Nephron (organoid): Measurements from ENCODE around the gene THG1L.
"Not testable (repeated sequence)": the region's sequence is repeated elsewhere in the genome, so short reads cannot be mapped to it uniquely, and the experiment has no call there.

ENCODE experiments used
- H3K27ac Mint-ChIP-seq, 3 experiments: 2 replicates each; pipeline ENCODE4 v1.8.0; 2020; ENCODE audit warnings: mixed read lengths in 3 of 3, mild to moderate bottlenecking in 2 of 3, moderate library complexity in 1 of 3
- H3K27me3 Mint-ChIP-seq: 2 replicates; pipeline ENCODE4 v1.8.0; 2021; ENCODE audit warnings: low read depth, mild to moderate bottlenecking, moderate library complexity, mixed read lengths
- H3K36me3 Mint-ChIP-seq: 2 replicates; pipeline ENCODE4 v1.8.0; 2020; ENCODE audit warnings: low read depth, mixed read lengths
- H3K4me1 Mint-ChIP-seq: 2 replicates; pipeline ENCODE4 v1.8.0; 2020; ENCODE audit warnings: mixed read lengths
- H3K4me3 Mint-ChIP-seq, 3 experiments: 2 replicates each; pipeline ENCODE4 v1.8.0; 2020; ENCODE audit warnings: mild to moderate bottlenecking in 3 of 3, mixed read lengths in 3 of 3, moderate library complexity in 2 of 3
- H3K9me3 Mint-ChIP-seq: 2 replicates; pipeline ENCODE4 v1.8.0; 2020; ENCODE audit warnings: mixed read lengths
- TF ChIP-seq, protein P1 (sequence below), 3 experiments: fragments of 200-600 bp; sonication (generic); IDR thresholded peaks; one replicate each; pipeline ENCODE4 v1.5.0; 2021; ENCODE audit warnings: antibody characterized with exemption in 3 of 3; ENCODE audit not compliant: unreplicated experiment in 3 of 3

The THG1L gene

GRCh38 chr5:157721159-157721558 lies 10.1 kb upstream of the THG1L start:
- Mint-ChIP-seq H3K27me3 (peaks cover 4% of the 10 kb centered on the region), H3K27ac (no peak overlapping the region), H3K9me3 (peaks cover 25% of the 10 kb centered on the region), H3K4me1 (peaks cover 10% of the 10 kb centered on the region), H3K4me3 (no peak overlapping the region), H3K36me3 (peaks cover 4% of the 10 kb centered on the region)
- TF ChIP-seq, protein P1, sequence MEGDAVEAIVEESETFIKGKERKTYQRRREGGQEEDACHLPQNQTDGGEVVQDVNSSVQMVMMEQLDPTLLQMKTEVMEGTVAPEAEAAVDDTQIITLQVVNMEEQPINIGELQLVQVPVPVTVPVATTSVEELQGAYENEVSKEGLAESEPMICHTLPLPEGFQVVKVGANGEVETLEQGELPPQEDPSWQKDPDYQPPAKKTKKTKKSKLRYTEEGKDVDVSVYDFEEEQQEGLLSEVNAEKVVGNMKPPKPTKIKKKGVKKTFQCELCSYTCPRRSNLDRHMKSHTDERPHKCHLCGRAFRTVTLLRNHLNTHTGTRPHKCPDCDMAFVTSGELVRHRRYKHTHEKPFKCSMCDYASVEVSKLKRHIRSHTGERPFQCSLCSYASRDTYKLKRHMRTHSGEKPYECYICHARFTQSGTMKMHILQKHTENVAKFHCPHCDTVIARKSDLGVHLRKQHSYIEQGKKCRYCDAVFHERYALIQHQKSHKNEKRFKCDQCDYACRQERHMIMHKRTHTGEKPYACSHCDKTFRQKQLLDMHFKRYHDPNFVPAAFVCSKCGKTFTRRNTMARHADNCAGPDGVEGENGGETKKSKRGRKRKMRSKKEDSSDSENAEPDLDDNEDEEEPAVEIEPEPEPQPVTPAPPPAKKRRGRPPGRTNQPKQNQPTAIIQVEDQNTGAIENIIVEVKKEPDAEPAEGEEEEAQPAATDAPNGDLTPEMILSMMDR (IDR thresholded peaks at IDR 0.05; ENCODE audit: unreplicated experiment in 3 of 3), result no peak

- not testable (repeated sequence) for H3K27ac Mint-ChIP-seq, H3K27me3 Mint-ChIP-seq, H3K4me1 Mint-ChIP-seq, H3K4me3 Mint-ChIP-seq, H3K36me3 Mint-ChIP-seq
- H3K9me3 Mint-ChIP-seq, result peaks cover 27% of the 10 kb centered on the region
These were observed 8.3 kb upstream of the THG1L start for GRCh38 chr5:157722895-157723294.

GRCh38 chr5:157726607-157727006 lies 4.6 kb upstream of the THG1L start:
- not testable (repeated sequence) for H3K4me1 Mint-ChIP-seq, H3K36me3 Mint-ChIP-seq, H3K4me3 Mint-ChIP-seq, H3K27ac Mint-ChIP-seq, H3K27me3 Mint-ChIP-seq
- H3K9me3 Mint-ChIP-seq, result peaks cover 29% of the 10 kb centered on the region

DNA sequence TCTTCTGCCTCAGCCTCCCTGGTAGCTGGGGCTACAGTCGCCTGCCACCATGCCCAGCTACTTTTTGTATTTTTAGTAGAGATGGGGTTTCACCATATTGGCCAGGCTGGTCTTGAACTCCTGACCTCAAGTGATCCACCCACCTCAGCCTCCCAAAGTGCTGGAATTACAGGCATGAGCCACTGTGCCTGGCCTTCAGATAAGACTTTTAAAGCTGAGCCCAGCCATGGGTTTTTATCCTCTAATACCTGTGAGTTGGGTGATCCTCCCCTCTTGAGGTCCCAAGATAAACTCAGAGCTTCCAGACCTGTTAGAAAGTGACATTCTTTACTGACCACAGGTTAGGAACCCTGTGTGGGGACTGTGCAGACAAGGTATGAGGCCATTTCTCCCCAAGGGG lies 3.4 kb upstream of the THG1L start:
- H3K27me3 Mint-ChIP-seq, H3K4me3 Mint-ChIP-seq, H3K27ac Mint-ChIP-seq: not testable (repeated sequence)
- Mint-ChIP-seq H3K36me3 (peaks cover 10% of the 10 kb centered on the region), H3K9me3 (peaks cover 23% of the 10 kb centered on the region), H3K4me1 (peaks cover 10% of the 10 kb centered on the region)

DNA sequence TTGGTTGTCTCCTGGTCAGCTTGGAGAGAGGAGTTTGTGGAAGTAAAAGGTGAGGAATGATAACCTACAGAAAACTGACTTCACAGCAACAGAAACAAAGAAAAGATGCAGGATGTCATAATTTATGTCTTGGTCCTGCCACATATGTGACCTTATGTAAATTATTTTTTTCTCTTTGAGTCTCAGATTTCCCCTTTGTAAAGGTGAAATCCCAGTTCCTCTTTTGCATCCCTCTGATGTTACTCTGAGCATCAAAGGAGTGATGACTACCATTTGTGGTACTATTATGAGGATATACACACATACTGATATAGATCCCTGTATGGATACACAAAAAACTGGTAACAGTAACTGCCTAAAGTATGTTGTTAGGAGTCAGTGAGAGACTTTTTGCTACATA lies 1.4 kb upstream of the THG1L start:
- H3K36me3 Mint-ChIP-seq, result peaks cover 17% of the 10 kb centered on the region
- H3K4me1 Mint-ChIP-seq, result peaks cover 11% of the 10 kb centered on the region
- H3K4me3 Mint-ChIP-seq, result peak overlapping the region in 1 of 3 experiments; percentile 34
- H3K9me3 Mint-ChIP-seq, result peaks cover 12% of the 10 kb centered on the region
- no peak overlapping the region for H3K27ac Mint-ChIP-seq
- TF ChIP-seq, protein P1 (IDR thresholded peaks at IDR 0.05; ENCODE audit: unreplicated experiment in 3 of 3), result no peak
- no peaks in the 10 kb centered on the region for H3K27me3 Mint-ChIP-seq

- TF ChIP-seq, protein P1 (IDR thresholded peaks at IDR 0.05; ENCODE audit: unreplicated experiment in 3 of 3), result no peak
- peaks cover 5% of the 10 kb centered on the region for H3K9me3 Mint-ChIP-seq
- peak overlapping the region; percentile 93 to 97 (median 94) for H3K4me3 Mint-ChIP-seq
- no peaks in the 10 kb centered on the region for H3K27me3 Mint-ChIP-seq
- peaks cover 17% of the 10 kb centered on the region for H3K36me3 Mint-ChIP-seq
- H3K4me1 Mint-ChIP-seq, result peaks cover 11% of the 10 kb centered on the region
- H3K27ac Mint-ChIP-seq, result peak overlapping the region; percentile 91 to 99 (median 98)
These were observed 334 bp upstream of the THG1L start for GRCh38 chr5:157730900-157731271.

DNA sequence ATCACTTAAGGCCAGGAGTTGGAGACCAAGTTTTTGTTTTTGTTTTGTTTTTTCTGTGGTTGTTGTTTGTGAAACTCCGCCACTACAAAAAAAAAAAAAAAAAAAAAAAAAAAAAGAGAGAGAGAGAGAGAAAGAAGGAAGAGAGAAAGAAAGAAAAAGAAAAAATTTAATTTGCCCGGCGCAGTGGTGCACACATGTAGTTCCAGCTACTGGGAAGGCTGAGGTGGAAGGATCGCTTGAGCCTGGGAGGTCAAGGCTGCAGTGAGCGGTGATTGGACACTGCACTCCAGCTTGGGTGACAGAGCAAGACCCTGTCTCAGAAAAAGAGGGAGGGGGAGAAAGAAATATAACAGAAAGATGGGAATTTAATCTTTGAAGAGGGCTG lies 902 bp downstream of the THG1L start:
- H3K4me1 Mint-ChIP-seq, result peaks cover 11% of the 10 kb centered on the region
- H3K36me3 Mint-ChIP-seq, result peaks cover 23% of the 10 kb centered on the region
- H3K4me3 Mint-ChIP-seq, result peak overlapping the region; percentile 93 to 97 (median 94)
- H3K27me3 Mint-ChIP-seq, result no peaks in the 10 kb centered on the region
- TF ChIP-seq, protein P1 (IDR thresholded peaks at IDR 0.05; ENCODE audit: unreplicated experiment in 3 of 3), result no peak
- peaks cover 2% of the 10 kb centered on the region for H3K9me3 Mint-ChIP-seq
- H3K27ac Mint-ChIP-seq, result peak overlapping the region in 2 of 3 experiments; percentile 98 to 99
